Heart left ventricle (tissue), 13 donors: ENCODE measurements around the gene NMS.

Experiments
- CTCF ChIP-seq, 12 donors: fragments of 200-600 bp; sonication (generic) in 4 of 12; IDR thresholded peaks; one replicate each; pipeline versions ENCODE4 v1.5.0 to v1.8.0; 2018 to 2022; ENCODE audit warnings: antibody characterized with exemption in 12 of 12, mild to moderate bottlenecking in 5 of 12
- POLR2A ChIP-seq, 2 donors: fragments of 450-650 bp; IDR thresholded peaks; one replicate each; pipeline ENCODE4 v1.6.1; 2017; ENCODE audit warnings: antibody characterized with exemption in 2 of 2, mild to moderate bottlenecking in 2 of 2, moderate library complexity in 2 of 2
- donor health status: ischemic (EF 13 %, LVEDD 7.1; RV severe dilation, severe dysfunction).
- donor health status: DM: no; HTN: yes; CAD: no.
- donor health status: DM: no; HTN: no; CAD: no.
- donor health status: ischemic (EF 25% LVEDD 6.9; RV normal size, moderate dysfunction).
- donor health status: ischemic (EF 25% LVEDD 5.7; RV mildly dilated, moderate dysfunction).
- donor health status: ischemic (EF 35%, LVEDD 5.7; RV mildly dilated, moderate dysfunction).
- donor health status: nonischemic (EF 11% LVEDD 7.7; RV severe dilation, severe dysfunction).
- donor health status: DM: yes; HTN: yes; CAD: no.
- donor health status: PGD.
- donor health status: ischemic (EF 29% LVEDD 5.4; RV normal size, mild dysfunction).
- donor health status: nonischemic (EF 23%, LVEDD 6.1; RV moderate dilation, normal function).

GRCh38 chr2:100518801-100519200 is 48.5 kb downstream of the NMS start:
- no peak for TF ChIP-seq CTCF (IDR thresholded peaks at IDR 0.05)
- no peak for TF ChIP-seq POLR2A (IDR thresholded peaks at IDR 0.05)
